Type B pancreatic cell (in vitro differentiated cells): Measurements from ENCODE around the gene GSTM3. TPM values are rescaled to one million over a fixed set of nuclear protein-coding genes. Genes with fewer than 3 reads are reported as not detected.

ENCODE experiments used
- DNase-seq: peaks from one replicate; pipeline ENCODE4 v3.0.0; 2021; ENCODE audit warnings: mixed read lengths; ENCODE audit not compliant: unreplicated experiment; ENCODE audit errors: extremely low spot score
- H3K27ac Mint-ChIP-seq: 2 replicates; pipeline ENCODE4 v1.8.0; 2021; ENCODE audit warnings: mild to moderate bottlenecking, mixed read lengths
- H3K27me3 Mint-ChIP-seq: 2 replicates; pipeline ENCODE4 v1.8.0; 2021; ENCODE audit warnings: mixed read lengths
- H3K36me3 Mint-ChIP-seq: 2 replicates; pipeline ENCODE4 v1.8.0; 2021; ENCODE audit warnings: mixed read lengths
- H3K4me1 Mint-ChIP-seq: one replicate; pipeline ENCODE4 v1.8.0; 2021; ENCODE audit warnings: mixed read lengths; ENCODE audit not compliant: unreplicated experiment
- H3K4me3 Mint-ChIP-seq: 2 replicates; pipeline ENCODE4 v1.8.0; 2021; ENCODE audit warnings: mild to moderate bottlenecking, mixed read lengths
- H3K9me3 Mint-ChIP-seq: 2 replicates; pipeline ENCODE4 v1.8.0; 2021; ENCODE audit warnings: mixed read lengths
- CTCF ChIP-seq: fragments of 200-600 bp; sonication (generic); conservative IDR thresholded peaks from 2 replicates; pipeline ENCODE4 v1.5.0; 2021; ENCODE audit warnings: antibody characterized with exemption, mild to moderate bottlenecking
- total RNA-seq: library from RNA; stranded (reverse); gene quantifications from 2 replicates; pipeline ENCODE4 v1.2.1, GENCODE V29; 2021; ENCODE audit warnings: low replicate concordance

Gene GSTM3
- total RNA-seq, 1 donor from 2014 or later: 78.4 TPM

- H3K27ac Mint-ChIP-seq: no peak overlapping the region
- H3K4me3 Mint-ChIP-seq: no peak overlapping the region
- H3K27me3 Mint-ChIP-seq: no peaks in the 10 kb centered on the region
- no peaks in the 10 kb centered on the region for H3K9me3 Mint-ChIP-seq
- peaks cover 9% of the 10 kb centered on the region for H3K4me1 Mint-ChIP-seq
- no peaks in the 10 kb centered on the region for H3K36me3 Mint-ChIP-seq
- peak; percentile 27 for DNase-seq
- TF ChIP-seq CTCF: no peak
These were observed 21.3 kb upstream of the GSTM3 start for GRCh38 chr1:109762039-109762585.

- H3K9me3 Mint-ChIP-seq: no peaks in the 10 kb centered on the region
- H3K4me1 Mint-ChIP-seq: peaks cover 9% of the 10 kb centered on the region
- no peaks in the 10 kb centered on the region for H3K27me3 Mint-ChIP-seq
- no peaks in the 10 kb centered on the region for H3K36me3 Mint-ChIP-seq
- H3K27ac Mint-ChIP-seq: no peak overlapping the region
- H3K4me3 Mint-ChIP-seq: no peak overlapping the region
- peak; percentile 49 for DNase-seq
- TF ChIP-seq CTCF: no peak
These were observed 20.6 kb upstream of the GSTM3 start for GRCh38 chr1:109761227-109762038.

- no peaks in the 10 kb centered on the region for H3K9me3 Mint-ChIP-seq
- H3K4me1 Mint-ChIP-seq: peaks cover 9% of the 10 kb centered on the region
- H3K36me3 Mint-ChIP-seq: no peaks in the 10 kb centered on the region
- TF ChIP-seq CTCF: no peak
- no peaks in the 10 kb centered on the region for H3K27me3 Mint-ChIP-seq
- DNase-seq: peak; percentile 50
- no peak overlapping the region for H3K4me3 Mint-ChIP-seq
- H3K27ac Mint-ChIP-seq: no peak overlapping the region
These were observed 19.9 kb upstream of the GSTM3 start for GRCh38 chr1:109760581-109761226.

- TF ChIP-seq CTCF: no peak
- H3K36me3 Mint-ChIP-seq: no peaks in the 10 kb centered on the region
- no peak overlapping the region for H3K27ac Mint-ChIP-seq
These were observed 18.9 kb upstream of the GSTM3 start for GRCh38 chr1:109759513-109760334.

GRCh38 chr1:109757936-109758786, 17.3 kb upstream of the GSTM3 start:
- DNase-seq: peak; percentile 57
- no peaks in the 10 kb centered on the region for H3K27me3 Mint-ChIP-seq
- H3K27ac Mint-ChIP-seq: no peak overlapping the region
- peaks cover 9% of the 10 kb centered on the region for H3K4me1 Mint-ChIP-seq
- no peak overlapping the region for H3K4me3 Mint-ChIP-seq
- no peaks in the 10 kb centered on the region for H3K36me3 Mint-ChIP-seq
- TF ChIP-seq CTCF: no peak
- H3K9me3 Mint-ChIP-seq: no peaks in the 10 kb centered on the region

More at GRCh38 chr1:109759513-109760334, 18.9 kb upstream of the GSTM3 start:
- no peaks in the 10 kb centered on the region for H3K27me3 Mint-ChIP-seq
- no peaks in the 10 kb centered on the region for H3K9me3 Mint-ChIP-seq
- H3K4me1 Mint-ChIP-seq: peaks cover 9% of the 10 kb centered on the region
- no peak overlapping the region for H3K4me3 Mint-ChIP-seq
- peak; percentile 61 for DNase-seq
